Cerebellar cortex (tissue), 1 donor: ENCODE data around the gene TMEM154.

Experiments used
- DNase-seq: peaks from one replicate; pipeline ENCODE4 v3.0.0-alpha.2; 2015; ENCODE audit warnings: low spot score

Gene TMEM154, protein sequence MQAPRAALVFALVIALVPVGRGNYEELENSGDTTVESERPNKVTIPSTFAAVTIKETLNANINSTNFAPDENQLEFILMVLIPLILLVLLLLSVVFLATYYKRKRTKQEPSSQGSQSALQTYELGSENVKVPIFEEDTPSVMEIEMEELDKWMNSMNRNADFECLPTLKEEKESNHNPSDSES

DNA sequence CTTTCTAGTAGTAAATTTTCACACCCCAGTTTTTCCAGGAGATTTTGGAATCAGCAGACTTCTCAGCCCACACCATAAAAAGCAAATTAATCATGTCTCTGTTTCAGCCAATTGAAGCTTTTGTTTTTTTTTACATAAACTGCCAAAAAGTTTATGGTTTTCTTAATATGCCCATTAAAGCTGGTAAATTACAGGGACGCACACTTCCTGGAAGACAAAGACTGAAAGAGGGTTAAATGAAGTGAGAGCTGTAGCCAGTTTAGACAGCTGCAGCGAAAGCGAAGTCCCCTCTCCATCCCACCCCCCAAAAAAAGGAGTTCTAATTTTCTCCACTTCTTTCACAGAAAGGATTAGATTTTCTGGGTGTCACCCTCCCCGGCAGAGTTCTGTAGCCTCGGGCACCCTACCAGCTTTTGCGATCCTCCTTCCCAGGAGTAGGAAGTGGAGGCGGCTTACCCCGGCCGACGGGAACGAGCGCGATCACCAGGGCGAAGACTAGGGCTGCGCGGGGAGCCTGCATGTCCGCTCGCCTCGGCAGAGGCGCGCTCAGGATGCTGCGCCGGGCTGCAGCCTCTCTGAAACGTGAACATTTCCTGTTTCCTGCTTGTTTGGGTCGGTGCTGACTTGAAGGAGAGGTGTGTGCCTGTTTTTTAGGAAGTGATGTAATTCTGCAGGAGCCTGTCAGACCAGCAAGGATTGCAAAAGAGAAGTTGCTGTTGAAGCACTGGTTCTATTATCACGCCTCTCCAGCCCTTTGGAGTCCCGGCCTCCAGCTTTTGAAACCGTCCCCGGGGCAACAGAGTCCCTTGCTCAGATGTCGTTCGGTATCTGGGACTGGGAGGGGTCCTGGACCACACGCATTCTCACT lies at the start of gene TMEM154:
TMEM154 (minus strand) TSS at position 584 of the 868 bp plus-strand sequence; CDS start at position 520, 64 bp downstream.
- no peak for DNase-seq

DNA sequence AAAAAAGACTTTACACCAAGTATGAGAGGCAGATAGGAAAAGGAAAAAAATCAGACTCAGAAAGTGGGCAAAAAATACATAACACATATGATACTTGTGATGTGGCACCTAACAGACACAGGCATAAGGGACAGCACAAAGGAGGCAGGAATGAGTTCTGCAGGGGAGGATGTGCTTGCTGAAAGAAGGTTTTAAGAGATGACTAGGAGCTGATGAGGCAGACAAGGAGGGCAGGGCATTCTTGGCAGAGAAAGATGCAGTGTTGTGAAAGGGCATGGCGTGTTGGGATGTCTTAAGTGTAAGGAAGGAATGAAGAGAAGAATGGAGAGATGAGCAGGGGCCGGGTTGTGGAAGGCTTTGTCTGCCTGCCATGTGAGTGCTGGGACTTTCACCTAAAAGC lies 49.7 kb upstream of the TMEM154 start:
- DNase-seq, result no peak

DNA sequence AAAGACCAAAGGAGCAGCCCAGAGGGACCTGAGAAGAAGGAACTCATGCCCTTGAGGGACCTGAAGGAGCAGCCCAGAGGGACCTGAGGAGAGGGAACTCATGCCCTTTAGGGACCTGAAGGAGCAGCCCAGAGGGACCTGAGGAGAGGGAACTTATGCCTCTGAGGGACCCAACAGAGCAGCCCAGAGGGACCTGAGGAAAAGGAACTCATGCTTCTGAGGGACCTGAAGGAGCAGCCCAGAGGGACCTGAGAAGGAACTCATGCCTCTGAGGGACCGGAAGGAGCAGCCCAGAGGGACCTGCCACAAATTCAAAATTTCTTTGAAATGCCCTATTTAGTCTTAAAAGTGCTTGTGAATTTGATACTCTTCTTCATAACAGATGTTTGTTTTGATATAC lies 48.5 kb upstream of the TMEM154 start:
- no peak for DNase-seq

DNA sequence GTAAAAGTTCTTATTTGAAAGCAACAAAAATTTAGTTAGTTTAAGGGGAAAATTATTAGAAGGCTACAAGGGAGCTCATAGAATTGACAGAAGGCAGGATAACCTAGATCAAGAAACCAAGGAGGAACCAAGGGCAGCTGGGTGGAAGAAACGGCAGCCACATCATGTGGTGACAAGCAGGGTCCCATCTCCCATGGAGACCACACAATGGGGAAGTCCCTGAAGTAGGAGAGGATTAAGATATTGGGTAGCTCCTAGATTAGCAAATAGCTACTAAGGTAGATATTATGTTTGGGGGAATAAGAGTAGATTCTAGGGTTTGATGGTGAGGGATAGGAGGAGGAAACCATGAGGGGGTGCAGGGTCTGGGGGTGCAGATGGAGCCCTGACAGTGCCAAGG lies 48.0 kb upstream of the TMEM154 start:
- no peak for DNase-seq

DNA sequence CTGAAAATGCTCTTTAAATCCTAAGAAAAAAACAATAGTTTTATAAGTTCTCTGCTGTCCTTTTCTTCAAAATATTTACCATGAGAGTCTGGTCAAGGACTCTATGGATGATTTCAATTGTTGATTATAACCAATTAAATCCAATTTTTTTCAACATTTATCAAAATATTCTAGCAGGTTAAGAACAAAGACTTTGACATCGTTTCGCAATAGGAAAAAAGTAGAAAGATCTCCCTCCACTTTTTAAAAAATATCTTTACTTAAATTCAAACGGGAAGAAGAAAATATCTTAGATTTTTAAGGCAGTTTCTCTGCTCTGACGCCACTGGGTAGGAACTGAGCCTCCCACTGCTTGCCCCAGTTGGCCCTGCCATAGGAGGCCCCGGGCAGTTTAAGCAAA lies 44.7 kb upstream of the TMEM154 start:
- no peak for DNase-seq

DNA sequence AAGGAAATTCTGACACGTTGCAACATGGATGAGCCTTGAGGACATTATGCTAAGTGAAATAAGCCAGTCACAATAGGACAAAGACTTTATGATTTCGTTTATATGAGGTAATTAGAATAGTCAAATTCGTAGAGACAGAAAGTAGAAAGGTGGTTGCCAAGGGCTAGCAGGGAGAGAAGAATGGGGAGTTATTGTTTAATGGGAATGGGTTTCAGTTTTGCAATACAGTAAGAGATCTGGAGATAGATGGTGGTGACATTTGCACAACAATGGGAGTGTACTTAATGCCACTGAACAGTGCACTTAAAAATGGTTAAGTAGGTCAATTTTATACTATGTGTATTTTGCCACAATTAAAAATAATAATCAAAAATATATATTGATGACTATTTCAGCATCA lies 43.4 kb upstream of the TMEM154 start:
- DNase-seq, result no peak

DNA sequence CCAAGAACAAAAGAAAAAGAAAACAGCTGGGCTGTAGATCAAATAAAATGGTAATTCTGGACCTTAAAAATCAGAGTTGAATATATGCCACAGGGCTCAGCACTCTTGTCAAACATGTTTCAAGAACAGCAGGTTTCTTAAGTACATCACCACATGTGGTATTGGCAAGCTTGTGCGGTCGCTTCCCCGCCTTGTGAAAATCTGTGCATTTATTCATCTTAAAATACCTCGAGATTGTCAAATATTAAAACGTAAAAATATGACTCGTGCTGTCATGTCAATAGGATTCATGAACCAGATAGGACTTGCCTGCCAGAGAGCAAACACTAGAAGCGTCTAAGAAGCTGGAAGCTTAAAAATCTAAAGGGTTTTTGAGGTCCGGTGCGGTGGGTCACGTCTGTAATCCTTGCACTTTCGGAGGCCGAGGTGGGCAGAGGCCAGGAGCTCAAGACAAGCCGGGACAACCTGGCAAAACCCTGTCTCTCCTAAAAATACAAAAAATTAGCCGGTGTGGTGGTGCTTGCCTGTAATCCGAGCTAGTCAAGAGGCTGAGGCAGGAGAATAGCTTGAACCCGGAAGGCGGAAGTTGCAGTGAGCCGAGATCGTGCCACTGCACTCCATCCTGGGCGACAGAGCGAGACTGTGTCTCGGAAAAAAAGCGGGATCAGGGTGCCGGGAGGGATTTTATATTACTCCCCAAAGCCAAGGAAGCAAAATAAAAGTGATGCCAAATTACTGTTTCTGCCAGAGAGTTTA lies 40.2 kb upstream of the TMEM154 start:
- peak; percentile 32 for DNase-seq

DNA sequence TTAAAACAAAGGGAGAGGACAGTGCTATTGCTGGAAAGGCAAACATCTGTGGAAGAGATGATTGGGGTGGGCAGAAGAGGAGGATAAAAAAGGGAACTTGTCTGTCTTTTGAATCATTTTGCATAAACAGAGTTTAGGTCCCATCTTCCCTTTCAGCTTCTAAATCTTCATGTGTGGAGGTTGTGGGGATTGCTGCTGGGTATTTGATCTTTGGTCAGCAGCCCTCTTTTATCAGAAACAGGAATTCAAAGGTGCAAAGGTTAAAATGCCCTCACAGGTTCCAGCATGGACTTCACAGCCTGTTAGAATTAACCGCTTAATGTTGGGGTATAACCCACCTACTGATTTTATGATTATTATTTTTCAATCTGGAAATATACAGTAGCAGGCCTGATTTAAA lies 39.5 kb upstream of the TMEM154 start:
- no peak for DNase-seq

DNA sequence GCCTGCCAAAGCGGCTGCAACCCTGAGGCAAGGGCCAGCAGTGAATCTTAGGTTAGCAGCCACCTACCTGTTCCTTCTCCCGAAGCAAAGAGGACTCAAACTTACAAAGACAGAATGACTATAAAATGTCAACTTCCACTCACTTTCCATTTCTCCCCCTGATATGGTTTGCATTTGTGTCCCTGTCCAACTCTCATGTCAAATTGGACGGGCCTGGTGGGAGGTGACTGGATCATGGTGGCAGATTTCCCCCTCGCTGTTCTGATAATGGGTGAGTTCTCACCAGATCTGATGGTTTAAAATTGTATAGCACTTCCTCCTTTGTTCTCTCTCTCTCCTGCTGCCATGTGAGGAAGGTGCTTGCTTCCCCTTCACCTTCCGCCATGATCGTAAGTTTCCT lies 35.3 kb upstream of the TMEM154 start:
- DNase-seq, result no peak

DNA sequence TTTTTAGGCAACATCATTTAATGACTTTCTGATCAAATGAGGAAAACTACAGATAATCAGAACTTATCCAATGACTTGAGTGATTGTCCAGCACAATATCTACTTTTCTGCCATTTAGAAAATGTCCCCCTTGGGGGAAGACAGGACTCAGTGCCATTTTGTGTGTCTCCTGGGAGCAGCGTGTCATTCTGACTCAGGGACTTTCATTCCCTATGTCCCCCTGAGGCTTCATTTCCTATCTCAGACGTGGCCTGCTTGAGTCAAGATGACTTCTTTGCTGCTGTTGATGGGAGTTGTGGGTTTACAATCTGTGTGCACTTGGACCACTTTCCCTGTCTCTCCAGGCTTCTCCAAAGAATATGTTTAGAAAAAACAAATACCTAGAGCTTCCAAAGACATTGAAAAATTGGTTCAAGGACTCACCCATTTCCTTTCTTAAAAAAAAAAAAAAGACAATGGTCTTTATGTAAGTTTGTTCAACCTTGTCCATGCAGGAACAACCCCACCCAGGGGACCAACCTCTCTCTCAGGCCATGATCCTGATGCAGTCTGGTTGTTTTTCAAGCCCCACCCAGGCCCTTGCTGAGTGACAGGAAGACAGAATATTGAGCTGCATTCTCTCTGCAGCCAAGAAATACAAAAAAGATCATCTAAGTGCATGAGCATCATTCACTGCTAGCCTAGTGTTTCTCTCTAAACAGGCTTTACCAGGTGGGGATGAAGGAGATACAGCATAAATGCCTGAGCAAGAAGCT lies 34.3 kb upstream of the TMEM154 start:
- no peak for DNase-seq

DNA sequence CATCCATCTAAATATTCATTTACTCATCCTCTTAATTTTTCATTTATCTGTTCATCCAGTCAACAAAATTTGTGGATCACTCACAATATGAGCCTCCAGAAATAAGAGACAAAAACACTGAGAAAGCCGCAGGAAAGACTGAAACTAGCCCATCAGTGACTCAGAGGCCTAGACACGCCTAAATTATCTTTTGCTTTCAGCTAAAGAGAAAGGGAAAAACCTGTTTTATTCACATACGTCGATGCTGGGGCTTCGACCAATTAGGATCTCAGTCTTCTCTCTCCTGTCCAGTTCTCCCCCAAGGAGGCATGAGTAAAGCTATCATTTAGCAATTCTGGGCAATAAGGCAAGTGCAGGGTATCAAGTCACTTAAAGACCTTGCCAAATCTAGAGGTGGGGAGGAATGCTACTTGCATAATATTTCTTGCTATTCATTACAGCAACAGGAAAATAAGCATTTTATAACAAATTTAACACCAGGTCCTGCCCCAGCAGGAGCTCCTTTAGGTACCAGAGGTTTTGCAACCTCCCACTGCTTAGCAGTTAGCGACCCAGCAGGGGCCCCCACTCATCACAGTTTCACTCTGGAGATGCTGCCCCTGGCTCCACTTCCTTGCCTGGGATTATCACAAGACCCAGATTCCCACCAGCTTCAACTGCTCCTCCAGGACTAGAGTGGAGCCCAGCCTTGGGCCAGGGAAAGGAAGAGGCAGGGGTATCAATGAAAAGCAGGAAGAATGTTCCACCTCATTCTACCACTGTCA lies 30.1 kb upstream of the TMEM154 start:
- DNase-seq, result no peak

DNA sequence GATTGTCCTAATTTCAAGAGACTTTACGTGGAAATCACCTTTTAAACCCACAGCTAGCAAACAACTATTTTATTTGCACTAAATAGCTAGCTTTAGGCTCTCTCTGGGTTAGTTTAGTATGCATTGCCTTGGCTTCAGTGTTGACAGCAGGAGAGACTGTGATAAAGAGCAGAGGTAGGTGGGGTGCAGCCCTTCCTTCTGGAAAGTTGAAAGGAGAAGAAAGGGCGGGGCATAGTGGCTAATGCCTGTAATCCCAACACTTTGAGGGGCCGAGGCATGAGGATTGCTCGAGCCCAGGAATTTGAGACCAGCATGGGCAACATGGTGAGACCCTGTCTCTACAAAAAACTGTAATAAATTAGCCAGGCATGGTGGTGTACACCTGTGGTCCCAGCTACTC lies 29.0 kb upstream of the TMEM154 start:
- no peak for DNase-seq

DNA sequence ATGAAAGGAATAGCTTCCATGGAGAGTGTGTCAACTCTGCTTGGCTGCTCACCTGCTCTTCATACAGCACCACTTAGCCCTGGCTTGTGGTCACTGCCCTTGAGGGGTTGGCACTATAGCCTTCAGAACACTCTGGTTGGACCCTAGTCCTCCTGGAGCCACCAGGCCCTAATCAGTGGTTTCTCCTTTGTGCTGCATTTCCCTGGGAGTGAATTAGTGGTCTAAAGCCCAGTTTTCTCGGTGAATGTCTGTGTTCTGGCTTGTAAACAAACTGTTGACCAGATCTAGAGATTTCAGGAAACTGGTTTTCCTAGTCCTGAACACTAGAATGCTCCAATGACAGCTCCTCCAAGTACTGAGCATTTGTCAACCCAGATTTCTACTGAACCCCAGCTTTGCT lies 28.6 kb upstream of the TMEM154 start:
- no peak for DNase-seq

DNA sequence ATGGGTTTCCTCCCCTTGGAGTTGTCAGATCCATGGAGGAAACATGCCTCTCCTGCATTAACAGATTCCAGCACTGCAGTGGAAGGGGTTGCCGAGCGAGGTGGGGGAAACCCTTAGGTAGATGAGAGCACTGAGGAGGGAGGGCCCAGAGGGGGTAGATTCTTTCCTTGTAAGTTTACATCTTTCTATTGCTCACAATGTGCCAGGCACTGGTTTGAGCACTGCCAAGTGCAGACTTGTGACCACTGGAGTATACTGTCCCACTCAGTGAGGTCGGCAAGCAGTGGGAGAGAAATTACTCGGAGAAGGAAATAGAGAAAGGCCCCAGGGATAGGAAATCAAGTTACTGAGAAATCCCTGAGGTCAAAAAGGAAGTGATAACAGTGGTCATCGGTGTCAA lies 27.8 kb upstream of the TMEM154 start:
- DNase-seq, result no peak

DNA sequence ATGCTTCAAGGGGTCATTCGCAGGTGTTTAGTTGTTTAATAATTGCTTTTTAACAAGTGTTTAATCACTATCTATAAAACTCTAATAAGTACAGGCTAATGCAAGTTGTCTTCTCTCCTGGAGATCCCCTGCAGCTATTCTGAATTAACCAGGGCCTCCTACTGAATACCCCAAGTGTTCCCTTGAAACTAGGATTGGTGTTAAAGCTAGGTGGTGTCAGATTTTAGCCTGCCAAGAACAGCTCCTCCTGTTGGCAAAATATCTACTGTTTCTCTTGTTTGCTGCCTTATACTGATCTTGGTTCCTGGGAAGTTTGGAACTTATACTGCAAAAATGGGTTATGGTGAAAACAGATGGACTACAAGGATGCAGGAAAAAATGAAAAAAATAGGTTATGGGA lies 26.1 kb upstream of the TMEM154 start:
- DNase-seq, result no peak

DNA sequence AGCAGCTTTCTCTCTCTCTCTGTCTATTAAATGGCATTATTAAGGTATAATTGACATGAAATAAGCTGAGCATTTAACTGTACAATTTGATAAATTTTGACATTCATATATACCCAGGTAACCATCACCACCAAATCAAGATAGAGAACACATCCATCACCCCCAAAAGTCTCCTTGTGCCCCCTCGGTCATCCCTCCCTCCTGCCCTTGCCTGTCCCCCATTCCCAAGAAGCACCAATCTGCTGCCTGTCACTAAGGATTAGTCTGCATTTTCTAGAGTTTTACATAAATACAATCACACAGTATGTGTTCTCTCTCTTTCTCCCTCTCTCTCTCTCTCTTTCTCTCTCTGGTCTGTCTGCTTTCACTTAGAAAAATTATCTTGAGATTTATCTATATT lies 25.0 kb upstream of the TMEM154 start:
- DNase-seq, result no peak

DNA sequence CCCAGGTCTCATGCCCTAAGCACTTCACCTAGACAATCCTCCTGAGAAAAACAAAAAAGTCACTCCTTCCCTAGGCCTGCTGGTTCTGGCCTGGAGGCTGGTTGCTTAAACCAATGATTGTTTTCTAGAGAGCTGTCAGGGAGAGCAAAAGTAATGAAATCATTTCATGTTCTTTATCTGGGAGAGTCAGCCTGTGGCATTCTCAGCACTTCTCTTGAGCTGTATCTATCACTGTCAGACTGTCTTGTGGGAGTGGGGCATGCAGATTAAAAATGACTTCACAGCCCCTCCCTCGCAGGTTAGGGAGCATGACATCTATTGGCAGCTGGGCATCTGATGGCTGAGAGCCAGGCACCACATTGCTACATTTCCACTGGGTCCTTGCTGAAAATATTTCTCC lies 20.4 kb upstream of the TMEM154 start:
- DNase-seq, result no peak

DNA sequence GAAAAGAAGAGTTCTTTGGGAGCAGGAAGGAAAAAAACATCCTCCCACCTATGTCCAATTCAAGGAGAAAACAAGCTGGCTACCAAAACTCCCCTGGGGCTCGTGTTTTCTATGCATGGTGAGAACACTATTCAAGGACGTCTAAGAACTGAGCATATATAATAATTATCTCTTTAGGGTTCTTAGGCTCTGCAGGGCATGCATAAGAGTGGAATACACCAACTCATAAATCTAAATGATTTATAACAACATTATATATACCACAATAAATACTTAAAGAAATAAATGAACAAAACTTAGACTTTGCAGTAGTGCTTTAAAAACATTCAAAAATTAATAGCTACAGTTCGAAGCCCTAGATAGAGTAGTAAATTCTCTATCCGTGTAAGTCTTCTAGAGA lies 19.5 kb upstream of the TMEM154 start:
- DNase-seq, result no peak

DNA sequence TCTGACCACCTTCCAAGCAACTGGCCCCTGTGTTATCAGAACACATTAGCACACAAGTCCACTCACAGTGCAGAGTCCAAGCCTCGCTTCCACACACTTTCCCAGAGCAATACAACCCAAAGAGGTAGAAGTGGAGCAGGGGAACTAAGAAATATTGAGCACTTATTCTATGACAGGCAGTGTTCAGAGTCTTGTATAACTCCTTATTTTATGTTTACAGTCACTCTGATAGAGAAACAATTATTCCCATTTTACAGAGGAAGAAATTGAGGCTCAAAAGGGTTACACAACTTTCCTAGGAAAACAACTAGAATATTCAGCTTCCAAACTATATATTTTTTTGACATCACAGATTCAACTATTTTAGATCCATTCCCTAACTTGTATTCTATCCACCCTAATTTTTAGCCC lies 18.3 kb upstream of the TMEM154 start:
- DNase-seq, result no peak

DNA sequence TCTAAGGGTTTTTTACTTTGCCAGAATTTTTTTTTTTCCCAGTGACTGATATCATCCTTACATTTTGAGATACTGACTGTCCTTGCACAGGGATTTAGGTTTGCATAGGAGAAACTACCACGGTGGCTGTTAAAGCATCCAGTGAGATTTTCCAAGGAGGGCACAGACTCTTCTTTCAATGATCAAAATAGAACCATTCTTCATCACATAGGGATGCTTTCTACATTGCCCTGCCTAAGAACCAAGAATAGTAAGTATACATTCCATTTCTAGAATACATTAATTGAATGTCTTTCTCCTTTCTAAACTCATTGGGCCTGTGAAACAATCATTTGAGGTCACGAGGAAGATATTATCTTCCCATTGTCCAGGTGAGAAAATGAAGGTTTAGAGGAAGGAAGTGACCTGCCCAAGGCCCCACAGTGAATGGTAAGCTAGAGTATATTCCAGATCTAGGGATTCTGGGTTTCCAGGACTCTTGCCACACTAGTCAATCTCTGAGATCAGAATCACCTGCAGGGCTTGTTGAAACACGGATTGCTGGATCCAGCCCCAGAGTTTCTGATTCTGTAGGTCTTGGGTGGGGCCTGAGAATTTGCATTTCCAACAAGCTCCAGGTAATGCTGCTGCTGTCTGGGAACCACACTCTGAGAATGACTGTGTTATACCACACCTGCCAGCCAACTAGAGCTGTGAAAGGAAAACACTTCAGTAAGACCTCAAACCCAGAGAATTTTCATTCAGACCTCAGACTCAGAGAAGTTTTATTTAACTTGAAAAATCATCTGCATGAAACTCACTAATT lies 17.7 kb upstream of the TMEM154 start:
- no peak for DNase-seq
